ENCODE data around the gene KCNG4.

KCNG4 gene

DNA sequence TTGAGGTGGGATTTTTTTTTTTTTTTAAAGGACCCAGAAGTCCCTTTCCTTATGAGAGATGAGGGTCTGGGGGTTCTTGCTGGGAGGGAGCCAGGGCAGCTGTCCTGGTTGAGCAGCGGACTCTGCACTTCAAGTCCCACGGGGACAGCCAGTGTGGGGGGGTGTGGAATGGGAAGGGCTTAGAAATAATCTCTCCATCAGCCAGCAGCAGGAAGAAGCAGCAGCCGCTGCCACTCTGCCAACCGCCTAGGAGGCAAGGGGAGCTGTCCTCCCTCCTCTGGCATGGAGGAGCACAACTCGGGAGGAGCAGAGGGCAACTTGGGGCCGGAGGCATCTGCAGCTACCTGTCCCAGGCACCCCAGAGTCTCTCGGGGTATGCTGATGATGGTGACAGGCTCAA lies at the start of gene KCNG4:
Gene KCNG4 (minus strand): TSS at position 104 of the 400 bp plus-strand sequence. CDS start 2,527 bp downstream, outside the sequence.
- no peak within 1 kb of the TSS for H3K27ac ChIP-seq
- TF ChIP-seq, protein P1, sequence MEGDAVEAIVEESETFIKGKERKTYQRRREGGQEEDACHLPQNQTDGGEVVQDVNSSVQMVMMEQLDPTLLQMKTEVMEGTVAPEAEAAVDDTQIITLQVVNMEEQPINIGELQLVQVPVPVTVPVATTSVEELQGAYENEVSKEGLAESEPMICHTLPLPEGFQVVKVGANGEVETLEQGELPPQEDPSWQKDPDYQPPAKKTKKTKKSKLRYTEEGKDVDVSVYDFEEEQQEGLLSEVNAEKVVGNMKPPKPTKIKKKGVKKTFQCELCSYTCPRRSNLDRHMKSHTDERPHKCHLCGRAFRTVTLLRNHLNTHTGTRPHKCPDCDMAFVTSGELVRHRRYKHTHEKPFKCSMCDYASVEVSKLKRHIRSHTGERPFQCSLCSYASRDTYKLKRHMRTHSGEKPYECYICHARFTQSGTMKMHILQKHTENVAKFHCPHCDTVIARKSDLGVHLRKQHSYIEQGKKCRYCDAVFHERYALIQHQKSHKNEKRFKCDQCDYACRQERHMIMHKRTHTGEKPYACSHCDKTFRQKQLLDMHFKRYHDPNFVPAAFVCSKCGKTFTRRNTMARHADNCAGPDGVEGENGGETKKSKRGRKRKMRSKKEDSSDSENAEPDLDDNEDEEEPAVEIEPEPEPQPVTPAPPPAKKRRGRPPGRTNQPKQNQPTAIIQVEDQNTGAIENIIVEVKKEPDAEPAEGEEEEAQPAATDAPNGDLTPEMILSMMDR (IDR thresholded peaks at IDR 0.05; ENCODE audit: low read depth, low read length, missing control alignments), result no peak
- in situ Hi-C loops (cut with HindIII; ENCODE audit: low pct_ligation_motif_present, low sequenced_read_pairs), result no loop called here
- H3K27me3 ChIP-seq (replicated peaks), result peaks cover 8% of the 10 kb centered on the region
- no peak for DNase-seq
- no peaks in the 10 kb centered on the region for H3K36me3 ChIP-seq (replicated peaks)
- no peak within 1 kb of the TSS for H3K4me3 ChIP-seq (ENCODE audit: low read depth, low read length)

- DNase-seq, result no peak
- peaks cover 3% of the 10 kb centered on the region for H3K27me3 ChIP-seq (replicated peaks)
- no peaks in the 10 kb centered on the region for H3K36me3 ChIP-seq (replicated peaks)
- no peak overlapping the region for H3K27ac ChIP-seq
- H3K4me3 ChIP-seq (ENCODE audit: low read depth, low read length), result no peak overlapping the region
- TF ChIP-seq, protein P1 (IDR thresholded peaks at IDR 0.05; ENCODE audit: low read depth, low read length, missing control alignments), result no peak
- in situ Hi-C loops (cut with HindIII; ENCODE audit: low pct_ligation_motif_present, low sequenced_read_pairs), result no loop called here
Observed at GRCh38 chr16:84288902-84289301, 49.1 kb upstream of the KCNG4 start.

GRCh38 chr16:84286578-84287240 lies 46.9 kb upstream of the KCNG4 start:
- in situ Hi-C loops (cut with HindIII; ENCODE audit: low pct_ligation_motif_present, low sequenced_read_pairs), result no loop called here
- TF ChIP-seq, protein P1 (IDR thresholded peaks at IDR 0.05; ENCODE audit: low read depth, low read length, missing control alignments), result no peak
- DNase-seq, result peak; percentile 16
- Histone ChIP-seq H3K27ac (no peak overlapping the region), H3K27me3 (replicated peaks) (peaks cover 3% of the 10 kb centered on the region), H3K36me3 (replicated peaks) (no peaks in the 10 kb centered on the region), H3K4me3 (ENCODE audit: low read depth, low read length) (no peak overlapping the region)

GRCh38 chr16:84284154-84284722 lies 44.4 kb upstream of the KCNG4 start:
- TF ChIP-seq, protein P1 (IDR thresholded peaks at IDR 0.05; ENCODE audit: low read depth, low read length, missing control alignments), result no peak
- Histone ChIP-seq H3K36me3 (replicated peaks) (no peaks in the 10 kb centered on the region), H3K27ac (no peak overlapping the region), H3K4me3 (ENCODE audit: low read depth, low read length) (no peak overlapping the region), H3K27me3 (replicated peaks) (peaks cover 4% of the 10 kb centered on the region)
- DNase-seq, result no peak
- in situ Hi-C loops (cut with HindIII; ENCODE audit: low pct_ligation_motif_present, low sequenced_read_pairs), result no loop called here

DNA sequence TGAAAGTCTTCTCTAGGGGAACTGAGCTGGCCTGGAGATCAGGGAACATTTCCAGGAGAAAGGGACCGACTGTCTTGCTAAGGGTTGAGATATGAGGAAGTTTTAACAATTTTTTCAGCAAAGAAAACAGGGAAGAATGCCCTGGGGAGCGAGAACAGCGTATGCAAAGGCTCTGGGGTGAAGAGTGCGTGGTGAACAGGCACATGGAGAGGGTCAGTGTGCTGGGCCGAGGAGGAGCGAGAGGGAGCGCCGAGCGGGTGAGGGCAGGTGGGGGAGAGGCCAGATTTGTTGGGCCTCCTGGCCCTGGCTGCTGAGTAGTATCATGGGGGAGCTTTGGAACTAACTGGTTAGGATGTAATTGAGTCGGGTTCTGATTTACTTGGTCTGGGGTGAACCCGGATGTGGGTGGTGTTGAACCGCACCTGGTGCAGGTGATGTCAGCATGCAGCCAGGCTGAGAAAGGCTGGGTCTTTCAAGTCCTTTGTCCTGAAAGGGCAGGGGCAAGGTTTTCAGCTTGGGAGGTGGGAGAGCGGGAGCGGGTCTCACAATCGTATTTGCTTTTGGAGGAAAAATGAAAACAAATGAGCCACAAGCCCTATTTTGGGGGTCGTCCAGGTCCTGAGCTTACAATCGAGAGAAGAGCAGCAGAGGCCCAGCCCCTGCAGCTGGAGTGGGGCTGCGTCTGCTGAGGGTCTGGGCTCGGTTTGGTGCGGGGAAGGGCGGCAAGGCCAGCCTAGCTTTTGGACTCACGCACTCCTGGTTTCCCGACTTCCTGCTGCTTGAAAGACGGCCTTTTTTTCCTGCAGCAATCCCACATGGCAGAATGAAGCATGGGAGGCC lies 43.7 kb upstream of the KCNG4 start:
- TF ChIP-seq, protein P1 (IDR thresholded peaks at IDR 0.05; ENCODE audit: low read depth, low read length, missing control alignments), result no peak
- no peak overlapping the region for H3K27ac ChIP-seq
- no peaks in the 10 kb centered on the region for H3K36me3 ChIP-seq (replicated peaks)
- no peak overlapping the region for H3K4me3 ChIP-seq (ENCODE audit: low read depth, low read length)
- in situ Hi-C loops (cut with HindIII; ENCODE audit: low pct_ligation_motif_present, low sequenced_read_pairs), result no loop called here
- H3K27me3 ChIP-seq (replicated peaks), result peaks cover 4% of the 10 kb centered on the region
- no peak for DNase-seq

Data from brain microvascular endothelial cell (primary cell).